Measurements from ENCODE around the gene APBA2. TPM values are rescaled to one million over a fixed set of nuclear protein-coding genes. Genes with fewer than 3 reads are reported as not detected.

Gene APBA2
- total RNA-seq, 1 donor from 2014 or later: 11.7 TPM

- DNase-seq (ENCODE audit: low read depth): no peak
Observed at GRCh38 chr15:29058903-29059539, 173.2 kb downstream of the APBA2 start.

GRCh38 chr15:29059871-29060640, 174.3 kb downstream of the APBA2 start:
- DNase-seq (ENCODE audit: low read depth): no peak

GRCh38 chr15:29061746-29062145, 176.0 kb downstream of the APBA2 start:
- DNase-seq (ENCODE audit: low read depth): no peak

- no peak for DNase-seq (ENCODE audit: low read depth)
Observed at GRCh38 chr15:29062179-29062591, 176.4 kb downstream of the APBA2 start.

GRCh38 chr15:29062626-29063025, 176.9 kb downstream of the APBA2 start:
- DNase-seq (ENCODE audit: low read depth): no peak

- DNase-seq (ENCODE audit: low read depth): no peak
Observed at GRCh38 chr15:29063646-29064045, 177.9 kb downstream of the APBA2 start.

GRCh38 chr15:29064290-29064689, 178.5 kb downstream of the APBA2 start:
- no peak for DNase-seq (ENCODE audit: low read depth)

- no peak for DNase-seq (ENCODE audit: low read depth)
Observed at GRCh38 chr15:29064731-29065130, 179.0 kb downstream of the APBA2 start.

- DNase-seq (ENCODE audit: low read depth): no peak
Observed at GRCh38 chr15:29065571-29065970, 179.8 kb downstream of the APBA2 start.

GRCh38 chr15:29066310-29066709, 180.5 kb downstream of the APBA2 start:
- DNase-seq (ENCODE audit: low read depth): no peak

GRCh38 chr15:29066838-29067237, 181.1 kb downstream of the APBA2 start:
- no peak for DNase-seq (ENCODE audit: low read depth)

- DNase-seq (ENCODE audit: low read depth): no peak
Observed at GRCh38 chr15:29067949-29068348, 182.2 kb downstream of the APBA2 start.

- DNase-seq (ENCODE audit: low read depth): no peak
Observed at GRCh38 chr15:29070471-29071231, 184.9 kb downstream of the APBA2 start.

GRCh38 chr15:29071232-29071881, 185.6 kb downstream of the APBA2 start:
- DNase-seq (ENCODE audit: low read depth): no peak

- no peak for DNase-seq (ENCODE audit: low read depth)
Observed at GRCh38 chr15:29071882-29072273, 186.1 kb downstream of the APBA2 start.

- no peak for DNase-seq (ENCODE audit: low read depth)
Observed at GRCh38 chr15:29072444-29072843, 186.7 kb downstream of the APBA2 start.

- no peak for DNase-seq (ENCODE audit: low read depth)
Observed at GRCh38 chr15:29074045-29074444, 188.3 kb downstream of the APBA2 start.

- DNase-seq (ENCODE audit: low read depth): no peak
Observed at GRCh38 chr15:29078541-29078940, 192.8 kb downstream of the APBA2 start.

GRCh38 chr15:29079479-29079878, 193.7 kb downstream of the APBA2 start:
- DNase-seq (ENCODE audit: low read depth): no peak

GRCh38 chr15:29081781-29082180, 196.0 kb downstream of the APBA2 start:
- DNase-seq (ENCODE audit: low read depth): no peak

- DNase-seq (ENCODE audit: low read depth): no peak
Observed at GRCh38 chr15:29083161-29083560, 197.4 kb downstream of the APBA2 start.

GRCh38 chr15:29083858-29084257, 198.1 kb downstream of the APBA2 start:
- DNase-seq (ENCODE audit: low read depth): no peak

Measured in renal cortical epithelial cell (primary cell).